ENCODE results near the gene EPC1.

- TF ChIP-seq, protein P1, sequence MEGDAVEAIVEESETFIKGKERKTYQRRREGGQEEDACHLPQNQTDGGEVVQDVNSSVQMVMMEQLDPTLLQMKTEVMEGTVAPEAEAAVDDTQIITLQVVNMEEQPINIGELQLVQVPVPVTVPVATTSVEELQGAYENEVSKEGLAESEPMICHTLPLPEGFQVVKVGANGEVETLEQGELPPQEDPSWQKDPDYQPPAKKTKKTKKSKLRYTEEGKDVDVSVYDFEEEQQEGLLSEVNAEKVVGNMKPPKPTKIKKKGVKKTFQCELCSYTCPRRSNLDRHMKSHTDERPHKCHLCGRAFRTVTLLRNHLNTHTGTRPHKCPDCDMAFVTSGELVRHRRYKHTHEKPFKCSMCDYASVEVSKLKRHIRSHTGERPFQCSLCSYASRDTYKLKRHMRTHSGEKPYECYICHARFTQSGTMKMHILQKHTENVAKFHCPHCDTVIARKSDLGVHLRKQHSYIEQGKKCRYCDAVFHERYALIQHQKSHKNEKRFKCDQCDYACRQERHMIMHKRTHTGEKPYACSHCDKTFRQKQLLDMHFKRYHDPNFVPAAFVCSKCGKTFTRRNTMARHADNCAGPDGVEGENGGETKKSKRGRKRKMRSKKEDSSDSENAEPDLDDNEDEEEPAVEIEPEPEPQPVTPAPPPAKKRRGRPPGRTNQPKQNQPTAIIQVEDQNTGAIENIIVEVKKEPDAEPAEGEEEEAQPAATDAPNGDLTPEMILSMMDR (conservative IDR thresholded peaks at IDR 0.05 in 1 of 2, IDR thresholded peaks at IDR 0.05 in 1 of 2; ENCODE audit: low read depth in 1 of 2, low read length in 2 of 2): no peak
- no peak for TF ChIP-seq EZH2 (IDR thresholded peaks at IDR 0.05; ENCODE audit: low read length, missing control alignments)
These were observed 112.5 kb downstream of the EPC1 start for GRCh38 chr10:32234471-32234870.
